K562 (cell line): ENCODE measurements around the gene GAPDHS. TPM values are rescaled to one million over a fixed set of nuclear protein-coding genes. Genes with fewer than 3 reads are reported as not detected.

Source experiments
- CBX3 ChIP-seq, 2 experiments: IDR thresholded peaks; 1 replicate in 1 of 2; 2 replicates in 1 of 2; pipeline ENCODE4 v1.6.1; 2012; ENCODE audit warnings: inconsistent platforms in 2 of 2, low read length in 2 of 2, borderline replicate concordance in 1 of 2, control low read depth in 1 of 2
- CREM ChIP-seq: IDR thresholded peaks from 2 replicates; pipeline ENCODE4 v1.6.1; 2014; ENCODE audit warnings: antibody characterized with exemption, low read depth
- DEAF1 ChIP-seq: fragments of 450-650 bp; formaldehyde crosslinking; IDR thresholded peaks from 2 replicates; pipeline ENCODE4 v1.4.0; 2020; ENCODE audit warnings: mild to moderate bottlenecking, moderate library complexity
- GATAD2A ChIP-seq: fragments of 450-650 bp; IDR thresholded peaks from 2 replicates; pipeline ENCODE4 v1.6.1; 2017
- HMG20A ChIP-seq: fragments of 450-650 bp; formaldehyde crosslinking; conservative IDR thresholded peaks from 2 replicates; pipeline ENCODE4 v1.4.0; 2020; ENCODE audit warnings: mild to moderate bottlenecking, mixed read lengths
- MYC ChIP-seq, 2 experiments: fragments of 250-450 bp in 1 of 2; sonication (Bioruptor Pico) in 1 of 2; IDR thresholded peaks; 2 replicates each; pipeline versions ENCODE4 v1.5.1 to v1.6.1; 2012 to 2021; ENCODE audit warnings: low read depth in 2 of 2, borderline replicate concordance in 1 of 2, improper control_type of control experiment in 1 of 2, low read length in 1 of 2, mild to moderate bottlenecking in 1 of 2, moderate library complexity in 1 of 2
- NFE2 ChIP-seq: IDR thresholded peaks from 2 replicates; pipeline ENCODE4 v1.6.1; 2014; ENCODE audit warnings: antibody characterized with exemption, low read depth
- PRMT5 ChIP-seq: sonication (generic); formaldehyde crosslinking; IDR thresholded peaks from 2 replicates; pipeline ENCODE4 v1.5.0; 2020; ENCODE audit warnings: missing genetic modification reagents
- RCOR1 ChIP-seq, 2 experiments: IDR thresholded peaks; 2 replicates each; pipeline ENCODE4 v1.6.1; 2012; ENCODE audit warnings: low read depth in 2 of 2, low read length in 2 of 2, borderline replicate concordance in 1 of 2, improper control_type of control experiment in 1 of 2
- RFX7 ChIP-seq: fragments of 250-450 bp; sonication (Bioruptor Pico); IDR thresholded peaks from 2 replicates; pipeline ENCODE4 v1.5.1; 2021; ENCODE audit warnings: mild to moderate bottlenecking
- SIX5 ChIP-seq, 2 experiments: IDR thresholded peaks; 2 replicates each; pipeline ENCODE4 v1.6.1; 2011; ENCODE audit warnings: low read length in 2 of 2, borderline replicate concordance in 1 of 2, low read depth in 1 of 2, mild to moderate bottlenecking in 1 of 2, moderate library complexity in 1 of 2; ENCODE audit not compliant: insufficient read depth in 1 of 2
- SNIP1 ChIP-seq: fragments of 450-650 bp; IDR thresholded peaks from 2 replicates; pipeline ENCODE4 v1.7.1; 2017; ENCODE audit warnings: low read depth, mild to moderate bottlenecking
- SRSF7 ChIP-seq: fragments of 200-400 bp; formaldehyde crosslinking; optimal IDR thresholded peaks from 2 replicates; pipeline ENCODE3; 2017; ENCODE audit warnings: mild to moderate bottlenecking, low read depth, low read length
- TARDBP ChIP-seq: fragments of 450-650 bp; IDR thresholded peaks from 2 replicates; pipeline ENCODE4 v1.6.1; 2016
- ZBTB33 ChIP-seq: sonication (generic); formaldehyde crosslinking; IDR thresholded peaks from 2 replicates; pipeline ENCODE4 v1.8.1; 2023; ENCODE audit warnings: mild to moderate bottlenecking, missing genetic modification reagents
- ZNF140 ChIP-seq: fragments of 250-450 bp; sonication (Bioruptor Pico); IDR thresholded peaks from 2 replicates; pipeline ENCODE4 v1.8.0; 2021; ENCODE audit warnings: moderate library complexity, mild to moderate bottlenecking, inconsistent platforms
- ZNF184 ChIP-seq: sonication (generic); formaldehyde crosslinking; IDR thresholded peaks from 2 replicates; pipeline ENCODE4 v1.5.0; 2020; ENCODE audit warnings: missing genetic modification reagents
- ZNF24 ChIP-seq: fragments of 450-650 bp; IDR thresholded peaks from 2 replicates; pipeline ENCODE4 v1.6.1; 2016
- ZNF3 ChIP-seq: fragments of 250-450 bp; sonication (Bioruptor Pico); IDR thresholded peaks from 2 replicates; pipeline ENCODE4 v1.5.0; 2021; ENCODE audit warnings: mild to moderate bottlenecking, moderate library complexity
- polyA plus RNA-seq, 8 experiments: library from polyadenylated mRNA; depleted of rRNA in 4 of 8; stranded (reverse) in 5 of 8; unstranded in 3 of 8; fragments of >200 nt; fragmentation: Nextera tagmentation in 2 of 8; fragmentation: Illumina TruSeq in 1 of 8; extraction: Ambion mirVana in 2 of 8; extraction: Trizol in 1 of 8; gene quantifications; 2 replicates each; pipeline versions ENCODE4 v1.2.1 to v1.2.3, GENCODE V29; 2011 to 2014; ENCODE audit warnings: inconsistent platforms in 1 of 8, missing spikeins in 1 of 8
- total RNA-seq, 7 experiments: library from RNA; depleted of rRNA in 6 of 7; stranded (reverse); fragments of >200 nt in 6 of 7; fragmentation: Illumina TruSeq in 2 of 7; extraction: Trizol in 2 of 7; gene quantifications; 2 replicates each; pipeline versions ENCODE4 v1.2.1 to v1.2.3, GENCODE V29; 2011 to 2021; ENCODE audit warnings: low replicate concordance in 1 of 7
- TF ChIP-seq, protein P1 (sequence below): fragments of 200-800 bp; sonication (Bioruptor generic); IDR thresholded peaks from 2 replicates; pipeline ENCODE4 v1.6.1; 2017; ENCODE audit warnings: missing genetic modification characterization, missing compliant biosample characterization
- TF ChIP-seq, protein P2 (sequence below): sonication (generic); formaldehyde crosslinking; IDR thresholded peaks from 2 replicates; pipeline ENCODE4 v1.8.0; 2022; ENCODE audit warnings: mild to moderate bottlenecking, missing genetic modification reagents

Gene GAPDHS
- total and polyA plus RNA-seq, 9 of the 15 experiments (the other 6 are each of a cell fraction or from before 2014, with no cell fraction given), result 0.08 to 0.12 TPM; not detected in 7

DNA sequence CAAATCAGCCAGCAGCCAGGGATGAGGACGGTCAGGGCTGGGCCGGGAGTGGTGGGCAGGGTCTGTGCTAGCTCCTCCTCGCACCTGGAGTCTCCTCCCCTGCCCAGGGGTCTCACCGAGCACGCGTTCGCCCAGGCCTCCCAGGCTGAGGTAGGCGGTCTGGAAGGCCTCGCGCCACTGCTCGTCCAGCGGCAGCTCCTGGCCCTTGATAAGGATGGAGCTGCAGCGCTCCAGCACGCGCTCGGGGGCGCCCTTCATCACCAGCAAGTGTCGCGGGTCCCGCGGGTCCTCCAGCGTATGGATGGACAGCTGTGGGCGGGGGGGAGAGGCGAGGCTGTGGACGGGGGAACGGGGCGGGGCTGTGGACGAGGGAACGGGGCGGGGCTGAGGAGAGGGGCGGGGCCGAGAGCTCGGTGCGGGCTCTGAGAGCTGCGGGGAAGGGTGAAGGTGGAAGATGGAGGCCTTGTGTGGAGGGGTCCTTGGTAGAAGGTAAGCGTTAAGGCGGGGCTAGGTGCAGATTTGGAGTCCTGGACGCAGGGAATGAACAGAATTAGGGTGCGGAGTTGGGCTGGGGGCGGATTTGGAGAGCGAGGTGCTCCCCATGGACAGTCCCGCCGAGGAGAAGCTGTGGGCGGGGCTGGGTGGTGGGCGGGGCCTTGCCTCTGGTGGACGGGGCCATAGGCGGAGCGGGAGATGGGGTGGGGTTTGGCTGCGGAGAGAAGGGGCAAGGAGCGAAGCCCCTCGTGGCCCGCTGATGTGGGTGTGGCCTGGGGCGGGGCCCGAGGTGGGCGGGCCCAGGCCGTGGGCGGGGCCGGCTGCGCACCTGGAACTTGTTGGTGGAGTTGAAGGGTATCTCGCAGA, 24.5 kb downstream of the GAPDHS start (continued):
- TF ChIP-seq DEAF1 (CRISPR knock-in tag) (no peak), ZNF3 (CRISPR knock-in tag) (no peak), ZBTB33 (peak; percentile 75; the same call in 1 of the 2 replicates), SNIP1 (no peak), SIX5 (IDR thresholded peaks at IDR 0.05; ENCODE audit: borderline replicate concordance in 1 of 2, insufficient read depth in 1 of 2, low read depth in 1 of 2, low read length in 2 of 2) (no peak), RFX7 (no peak), NFE2 (no peak), RCOR1 (IDR thresholded peaks at IDR 0.05; ENCODE audit: borderline replicate concordance in 1 of 2, low read depth in 2 of 2, low read length in 2 of 2) (peak in 1 of 2 experiments; percentile 68; a peak in 2 of 4 replicates), GATAD2A (no peak), CBX3 (IDR thresholded peaks at IDR 0.05; ENCODE audit: borderline replicate concordance in 1 of 2, low read length in 2 of 2) (peak in 1 of 2 experiments; percentile 59; a peak in 1 of 3 replicates), MYC (IDR thresholded peaks at IDR 0.05; ENCODE audit: low read depth, low read length) (peak; percentile 53), MYC (CRISPR knock-in tag; IDR thresholded peaks at IDR 0.05; ENCODE audit: borderline replicate concordance, low read depth) (no peak), SRSF7 (no peak), HMG20A (CRISPR knock-in tag) (no peak), ZNF140 (CRISPR knock-in tag) (no peak), TARDBP (no peak), ZNF184 (CRISPR knock-in tag) (no peak), PRMT5 (CRISPR knock-in tag) (no peak), CREM (peak; percentile 18; the same call in 1 of the 2 replicates), ZNF24 (no peak)
- TF ChIP-seq, protein P1, sequence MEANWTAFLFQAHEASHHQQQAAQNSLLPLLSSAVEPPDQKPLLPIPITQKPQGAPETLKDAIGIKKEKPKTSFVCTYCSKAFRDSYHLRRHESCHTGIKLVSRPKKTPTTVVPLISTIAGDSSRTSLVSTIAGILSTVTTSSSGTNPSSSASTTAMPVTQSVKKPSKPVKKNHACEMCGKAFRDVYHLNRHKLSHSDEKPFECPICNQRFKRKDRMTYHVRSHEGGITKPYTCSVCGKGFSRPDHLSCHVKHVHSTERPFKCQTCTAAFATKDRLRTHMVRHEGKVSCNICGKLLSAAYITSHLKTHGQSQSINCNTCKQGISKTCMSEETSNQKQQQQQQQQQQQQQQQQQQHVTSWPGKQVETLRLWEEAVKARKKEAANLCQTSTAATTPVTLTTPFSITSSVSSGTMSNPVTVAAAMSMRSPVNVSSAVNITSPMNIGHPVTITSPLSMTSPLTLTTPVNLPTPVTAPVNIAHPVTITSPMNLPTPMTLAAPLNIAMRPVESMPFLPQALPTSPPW (CRISPR knock-in tag), result peak; percentile 85
- TF ChIP-seq, protein P2, sequence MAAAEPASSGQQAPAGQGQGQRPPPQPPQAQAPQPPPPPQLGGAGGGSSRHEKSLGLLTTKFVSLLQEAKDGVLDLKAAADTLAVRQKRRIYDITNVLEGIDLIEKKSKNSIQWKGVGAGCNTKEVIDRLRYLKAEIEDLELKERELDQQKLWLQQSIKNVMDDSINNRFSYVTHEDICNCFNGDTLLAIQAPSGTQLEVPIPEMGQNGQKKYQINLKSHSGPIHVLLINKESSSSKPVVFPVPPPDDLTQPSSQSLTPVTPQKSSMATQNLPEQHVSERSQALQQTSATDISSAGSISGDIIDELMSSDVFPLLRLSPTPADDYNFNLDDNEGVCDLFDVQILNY, result no peak
